Astrocyte (in vitro differentiated cells and primary cell): ENCODE data around the gene EMC7.

Experiments
- CTCF ChIP-seq: IDR thresholded peaks from 2 replicates; pipeline ENCODE4 v1.5.1; 2011; ENCODE audit warnings: low read depth, mild to moderate bottlenecking, inconsistent platforms, low read length, moderate library complexity; ENCODE audit not compliant: insufficient read depth
- EZH2 ChIP-seq: IDR thresholded peaks from 2 replicates; pipeline ENCODE4 v1.6.1; 2012; ENCODE audit warnings: mild to moderate bottlenecking, low read length, inconsistent platforms; ENCODE audit not compliant: insufficient read depth

- TF ChIP-seq EZH2 = no peak
- no peak for TF ChIP-seq CTCF
Measured at GRCh38 chr15:34125945-34126344, 24.3 kb upstream of the EMC7 start.
